Astrocyte of the spinal cord (primary cell): ENCODE data around the gene DDX5.

Experiments used
- DNase-seq: peaks from one replicate; pipeline ENCODE4 v3.0.0; 2011; ENCODE audit warnings: low read depth, low spot score
- H3K4me3 ChIP-seq: 2 replicates; pipeline ENCODE4 v1.5.1; 2011; ENCODE audit warnings: low read depth, mild to moderate bottlenecking, low read length, moderate library complexity
- CTCF ChIP-seq: IDR thresholded peaks from 2 replicates; pipeline ENCODE4 v1.5.1; 2012; ENCODE audit warnings: low read depth, mild to moderate bottlenecking, low read length, inconsistent platforms
- in situ Hi-C: cut with HindIII; loops from 2 replicates; pipeline ENCODE4 v1.10.0; 2017; ENCODE audit warnings: low sequenced_read_pairs

The DDX5 gene

GRCh38 chr17:64506201-64506575, at the start of gene DDX5:
DDX5 (minus strand) TSS chr17:64506289; CDS start chr17:64506119, 170 bp downstream.
- no peak for TF ChIP-seq CTCF
- in situ Hi-C loops = no loop called here
- H3K4me3 ChIP-seq = peak within 1 kb of the TSS; percentile 98
- DNase-seq = peak; percentile 96

- no peak for DNase-seq
- TF ChIP-seq CTCF = no peak
- in situ Hi-C loops = no loop called here
- no peak overlapping the region for H3K4me3 ChIP-seq
These were observed 49.2 kb upstream of the DDX5 start for GRCh38 chr17:64555281-64555680.

DNA sequence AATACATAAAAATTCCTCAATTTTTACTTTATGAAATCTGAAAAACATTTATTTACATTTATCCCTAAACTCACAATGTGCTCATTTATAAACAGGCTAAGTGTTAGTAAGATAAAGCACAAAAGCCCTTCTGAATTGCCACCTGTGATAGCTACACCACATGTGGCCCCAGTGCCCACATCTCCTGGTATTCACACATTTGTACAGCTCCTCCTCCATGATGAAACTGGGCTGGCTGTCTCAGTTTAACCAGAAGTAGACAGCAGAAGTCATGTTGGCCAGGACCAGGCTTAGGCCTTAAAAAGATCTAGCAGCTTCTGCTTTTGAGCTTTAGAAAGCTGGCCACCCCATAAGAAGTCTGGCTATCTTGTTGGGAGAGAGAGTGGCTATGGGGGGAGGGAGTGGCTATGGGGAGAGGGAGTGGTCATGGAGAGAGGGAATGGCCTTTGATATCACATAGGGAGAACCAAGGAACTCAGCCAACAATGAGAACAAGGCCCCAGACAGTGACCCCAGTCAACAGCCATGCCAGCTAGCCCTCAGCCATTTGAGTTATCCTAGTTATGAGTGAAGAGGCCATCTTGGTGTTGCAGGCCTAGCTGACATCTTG, 48.0 kb upstream of the DDX5 start:
- in situ Hi-C loops = no loop called here
- H3K4me3 ChIP-seq = no peak overlapping the region
- DNase-seq = no peak
- TF ChIP-seq CTCF = no peak

DNA sequence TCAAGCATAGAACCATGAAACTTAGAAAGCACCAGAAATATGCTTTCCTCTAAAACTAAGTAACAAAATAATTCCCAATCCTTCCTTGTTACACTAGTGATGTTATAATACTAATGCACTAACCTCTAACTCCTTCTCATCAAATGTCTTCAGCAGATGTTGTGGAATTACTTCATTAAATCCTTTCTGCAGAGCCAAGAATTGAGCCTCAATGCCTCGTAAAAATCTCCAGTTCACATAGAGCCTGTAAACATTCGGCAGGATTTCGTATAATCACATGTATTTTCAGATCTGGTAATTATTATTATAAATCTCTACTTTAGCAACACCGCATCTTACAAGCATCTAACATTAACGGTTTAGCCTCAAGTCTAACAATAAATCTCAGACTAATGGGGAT, 45.4 kb upstream of the DDX5 start:
- TF ChIP-seq CTCF = no peak
- DNase-seq = no peak
- no peak overlapping the region for H3K4me3 ChIP-seq
- in situ Hi-C loops = no loop called here

- no peak for DNase-seq
- H3K4me3 ChIP-seq = no peak overlapping the region
- in situ Hi-C loops = no loop called here
- TF ChIP-seq CTCF = no peak
These were observed 41.2 kb upstream of the DDX5 start for GRCh38 chr17:64547319-64547718.

DNA sequence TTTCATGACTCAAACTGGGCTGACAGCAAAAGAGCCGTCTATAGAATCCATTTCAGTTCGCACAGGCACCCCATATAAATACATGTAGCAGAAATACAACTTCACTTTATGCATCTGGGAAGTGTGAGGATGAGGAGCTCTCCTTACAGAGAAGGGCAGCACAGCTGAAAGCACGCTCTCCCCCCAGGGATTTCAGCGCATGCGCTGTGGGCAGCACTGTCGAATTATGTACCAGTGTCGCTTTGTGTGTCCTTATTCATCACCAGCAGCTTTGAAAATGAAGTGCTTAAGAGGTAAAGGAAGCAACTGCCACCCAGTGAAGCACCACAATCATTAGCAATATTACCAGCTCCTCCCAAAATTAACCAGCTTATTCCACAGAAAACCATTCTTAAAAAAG, 40.6 kb upstream of the DDX5 start:
- in situ Hi-C loops = no loop called here
- no peak for TF ChIP-seq CTCF
- DNase-seq = no peak
- no peak overlapping the region for H3K4me3 ChIP-seq

- no peak for DNase-seq
- H3K4me3 ChIP-seq = no peak overlapping the region
- in situ Hi-C loops = no loop called here
- TF ChIP-seq CTCF = no peak
These were observed 38.7 kb upstream of the DDX5 start for GRCh38 chr17:64544742-64545141.
